OCI-LY7 (cell line): ENCODE measurements around the gene VIPR1. TPM values are rescaled to one million over a fixed set of nuclear protein-coding genes. Genes with fewer than 3 reads are reported as not detected.

Experiments used
- BruUV-seq: library from RNA; stranded (reverse); fragments of 400-500 nt; replicated peaks from 2 replicates; lab custom pipeline; 2021; lab: Mats Ljungman, UMichigan
- CTCF ChIA-PET: fragments of 300-600 bp; sonication (Branson Sonifier 250); formaldehyde crosslinking; loops from one replicate; lab custom pipeline; 2022; ENCODE audit warnings: antibody characterized with exemption; ENCODE audit not compliant: unreplicated experiment; lab: Charles Lee
- POLR2A ChIA-PET: fragments of 300-600 bp; sonication (Branson Sonifier 250); formaldehyde crosslinking; loops from one replicate; lab custom pipeline; 2022; ENCODE audit warnings: antibody characterized with exemption; lab: Charles Lee
- DNase-seq: peaks from one replicate; pipeline ENCODE4 v3.0.0-alpha.2; 2015; ENCODE audit warnings: low spot score
- H2AFZ ChIP-seq: fragments of 200-600 bp; sonication (generic), shearing (Covaris generic); 2 replicates; pipeline ENCODE4 v1.6.1; 2014; ENCODE audit warnings: mild to moderate bottlenecking, antibody characterized with exemption, low read length, moderate library complexity
- H3K27ac ChIP-seq: fragments of 200-600 bp; sonication (generic); 2 replicates; pipeline ENCODE4 v1.5.1; 2014; ENCODE audit warnings: mixed run types, low read depth, mild to moderate bottlenecking, moderate library complexity, low read length, inconsistent platforms; ENCODE audit not compliant: poor library complexity, severe bottlenecking
- H3K36me3 ChIP-seq: fragments of 200-600 bp; sonication (generic); 2 replicates; pipeline ENCODE4 v1.6.1; 2014; ENCODE audit warnings: mild to moderate bottlenecking, antibody characterized with exemption, low read length, moderate library complexity, mixed read lengths; ENCODE audit not compliant: insufficient read depth
- H3K4me1 ChIP-seq: fragments of 200-600 bp; sonication (generic); 2 replicates; pipeline ENCODE4 v1.5.1; 2014; ENCODE audit warnings: mild to moderate bottlenecking, low read length; ENCODE audit not compliant: insufficient read depth, poor library complexity, severe bottlenecking
- H3K4me2 ChIP-seq: fragments of 200-600 bp; sonication (generic); 2 replicates; pipeline ENCODE4 v1.6.1; 2014; ENCODE audit warnings: mild to moderate bottlenecking, low read length
- H3K4me3 ChIP-seq: fragments of 200-600 bp; sonication (generic); 2 replicates; pipeline ENCODE4 v1.5.1; 2014; ENCODE audit warnings: mild to moderate bottlenecking, low read depth, low read length; ENCODE audit not compliant: poor library complexity, severe bottlenecking
- H3K79me2 ChIP-seq: fragments of 200-600 bp; sonication (generic); 2 replicates; pipeline ENCODE4 v1.6.1; 2016; ENCODE audit warnings: low read depth, mild to moderate bottlenecking, low read length, moderate library complexity, mixed read lengths; ENCODE audit not compliant: insufficient read depth
- H3K9me2 ChIP-seq: fragments of 200-600 bp; sonication (generic); 2 replicates; pipeline ENCODE4 v1.6.1; 2016; ENCODE audit warnings: mild to moderate bottlenecking, low read length, mixed read lengths; ENCODE audit not compliant: insufficient read depth
- H3K9me3 ChIP-seq: fragments of 200-600 bp; sonication (generic); 2 replicates; pipeline ENCODE4 v1.6.1; 2014; ENCODE audit warnings: mild to moderate bottlenecking, mixed run types, low read length, mixed read lengths
- H4K20me1 ChIP-seq: fragments of 200-600 bp; sonication (generic); 2 replicates; pipeline ENCODE4 v1.6.1; 2014; ENCODE audit warnings: mild to moderate bottlenecking, antibody characterized with exemption, low read length, moderate library complexity, mixed read lengths; ENCODE audit not compliant: insufficient read depth
- CTCF ChIP-seq: fragments of 200-600 bp; sonication (generic); conservative IDR thresholded peaks from 2 replicates; pipeline ENCODE4 v1.5.1; 2014; ENCODE audit warnings: mild to moderate bottlenecking, antibody characterized with exemption, low read length, moderate library complexity, mixed read lengths
- EZH2phosphoT487 ChIP-seq: fragments of 200-600 bp; sonication (generic); IDR thresholded peaks from 2 replicates; pipeline ENCODE4 v1.6.1; 2018; ENCODE audit warnings: low read depth, borderline replicate concordance, mild to moderate bottlenecking, mixed run types, antibody characterized with exemption, low read length, moderate library complexity, mixed read lengths
- intact Hi-C: fragments of 100-400 bp; cut with micrococcal nuclease; formaldehyde crosslinking; loops from one replicate; pipeline ENCODE4 v1.10.0; 2022; ENCODE audit not compliant: unreplicated experiment
- total RNA-seq, 2 experiments: library from RNA; depleted of rRNA in 1 of 2; stranded (reverse); fragments of >200 nt in 1 of 2; shearing (Covaris generic) in 1 of 2; gene quantifications; 2 replicates each; pipeline ENCODE4 v1.2.3, GENCODE V29; 2014 to 2022

VIPR1 gene
- total RNA-seq, 2 experiments from 2014 or later, result not detected

- TF ChIP-seq CTCF (no peak), EZH2phosphoT487 (no peak)
- no peaks in the 10 kb centered on the region for H3K9me2 ChIP-seq
- ChIA-PET CTCF (interaction anchor here (0.7 kb wide), 1 partner anchor 14 kb away, joined by 3 read pairs; no protein-coding TSS in a partner anchor), POLR2A (interaction anchor here (1.5 kb wide), 1 partner anchor 13 kb away, joined by 3 read pairs; no protein-coding TSS in a partner anchor)
- BruUV-seq, result no TSS peak
- peak overlapping the region; percentile 71 for H3K4me2 ChIP-seq
- intact Hi-C loops, result no loop called here
- H3K36me3 ChIP-seq, result no peaks in the 10 kb centered on the region
- no peak overlapping the region; the same call in 1 of the 2 replicates for H2AFZ ChIP-seq
- no peak for DNase-seq
- no peaks in the 10 kb centered on the region for H3K79me2 ChIP-seq
- H4K20me1 ChIP-seq, result no peaks in the 10 kb centered on the region
- H3K4me3 ChIP-seq, result no peak overlapping the region
- H3K4me1 ChIP-seq, result peaks cover 46% of the 10 kb centered on the region
- no peaks in the 10 kb centered on the region for H3K9me3 ChIP-seq
- H3K27ac ChIP-seq, result peak overlapping the region; percentile 68
These were observed 13.1 kb upstream of the VIPR1 start for GRCh38 chr3:42489116-42489936.

GRCh38 chr3:42489937-42490227 lies 12.6 kb upstream of the VIPR1 start:
- TF ChIP-seq CTCF, result no peak
- TF ChIP-seq EZH2phosphoT487, result no peak
- Histone ChIP-seq H2AFZ (peak overlapping the region; percentile 33; the same call in 1 of the 2 replicates), H3K36me3 (no peaks in the 10 kb centered on the region), H3K4me3 (peak overlapping the region; percentile 13), H3K9me2 (no peaks in the 10 kb centered on the region), H3K9me3 (no peaks in the 10 kb centered on the region), H3K4me1 (peaks cover 46% of the 10 kb centered on the region), H3K79me2 (no peaks in the 10 kb centered on the region), H3K4me2 (peak overlapping the region; percentile 71), H4K20me1 (no peaks in the 10 kb centered on the region), H3K27ac (peak overlapping the region; percentile 68)
- intact Hi-C loops, result no loop called here
- no TSS peak for BruUV-seq
- ChIA-PET CTCF (interaction anchor here (0.7 kb wide), 1 partner anchor 14 kb away, joined by 3 read pairs; no protein-coding TSS in a partner anchor), POLR2A (interaction anchor here (1.5 kb wide), 1 partner anchor 13 kb away, joined by 3 read pairs; no protein-coding TSS in a partner anchor)
- no peak for DNase-seq

- intact Hi-C loops, result no loop called here
- no peaks in the 10 kb centered on the region for H3K79me2 ChIP-seq
- H3K36me3 ChIP-seq, result no peaks in the 10 kb centered on the region
- ChIA-PET CTCF (no interaction called here), POLR2A (interaction anchor here (1.5 kb wide), 1 partner anchor 13 kb away, joined by 3 read pairs; no protein-coding TSS in a partner anchor)
- no TSS peak for BruUV-seq
- H3K4me1 ChIP-seq, result peaks cover 46% of the 10 kb centered on the region
- H3K4me3 ChIP-seq, result peak overlapping the region; percentile 37
- no peaks in the 10 kb centered on the region for H3K9me3 ChIP-seq
- peak overlapping the region; percentile 68 for H3K27ac ChIP-seq
- no peaks in the 10 kb centered on the region for H3K9me2 ChIP-seq
- peak overlapping the region; percentile 71 for H3K4me2 ChIP-seq
- peak; percentile 93 for DNase-seq
- H2AFZ ChIP-seq, result peak overlapping the region; percentile 36; the same call in 1 of the 2 replicates
- TF ChIP-seq EZH2phosphoT487, result no peak
- TF ChIP-seq CTCF, result no peak
- H4K20me1 ChIP-seq, result no peaks in the 10 kb centered on the region
These were observed 12.2 kb upstream of the VIPR1 start for GRCh38 chr3:42490243-42490642.
